ENCODE data around the gene PPP2R5C. TPM values are rescaled to one million over a fixed set of nuclear protein-coding genes. Genes with fewer than 3 reads are reported as not detected.

PPP2R5C gene
- total RNA-seq, 1 experiment from 2014 or later, result 96.1 TPM

DNA sequence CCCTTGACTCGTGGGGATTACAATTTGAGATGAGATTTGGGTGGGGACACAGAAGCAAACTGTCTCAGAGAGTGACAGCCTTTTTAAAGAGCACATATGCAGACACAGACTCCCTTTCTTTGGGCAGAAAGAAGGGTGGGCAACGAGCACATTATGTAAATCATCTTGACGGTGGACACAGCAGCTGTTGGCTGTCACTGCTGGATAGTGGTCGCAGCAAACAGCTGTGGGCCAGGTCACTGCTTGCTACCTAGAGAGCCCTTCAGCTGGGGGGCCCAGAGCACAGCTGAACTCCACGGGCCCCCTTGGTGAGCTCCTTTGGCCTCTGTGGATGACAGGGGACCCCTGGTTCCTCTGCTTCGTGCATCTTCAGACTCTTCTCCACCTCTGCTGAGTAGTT lies 23.1 kb downstream of the PPP2R5C start:
- no TSS peak for BruUV-seq (replicated peaks)
- ATAC-seq, result no peak
- Histone ChIP-seq H3K4me2 (ENCODE audit: low read length) (no peak overlapping the region), H3K4me1 (ENCODE audit: insufficient read depth, low read length) (no peaks in the 10 kb centered on the region), H3K27me3 (ENCODE audit: low read length) (no peaks in the 10 kb centered on the region), H3K9me3 (ENCODE audit: low read length) (no peaks in the 10 kb centered on the region), H3K36me3 (ENCODE audit: low read depth, low read length) (no peaks in the 10 kb centered on the region), H3K9ac (ENCODE audit: low read length) (no peak overlapping the region), H4K20me1 (ENCODE audit: low read length) (no peaks in the 10 kb centered on the region), H3K9me2 (replicated peaks; ENCODE audit: low read length) (no peaks in the 10 kb centered on the region), H3K27ac (ENCODE audit: low read length) (no peak overlapping the region), H3F3A (ENCODE audit: low read length, unreplicated experiment) (no peaks in the 10 kb centered on the region), H3K79me2 (ENCODE audit: low read length) (no peaks in the 10 kb centered on the region), H3K4me3 (ENCODE audit: low read length) (no peak overlapping the region), H2AFZ (ENCODE audit: low read length) (no peak overlapping the region)
- intact Hi-C loops (cut with micrococcal nuclease), result no loop called here
- ChIA-PET CTCF (no interaction called here), POLR2A (ENCODE audit: unreplicated experiment) (no interaction called here)
- TF ChIP-seq, protein P1, sequence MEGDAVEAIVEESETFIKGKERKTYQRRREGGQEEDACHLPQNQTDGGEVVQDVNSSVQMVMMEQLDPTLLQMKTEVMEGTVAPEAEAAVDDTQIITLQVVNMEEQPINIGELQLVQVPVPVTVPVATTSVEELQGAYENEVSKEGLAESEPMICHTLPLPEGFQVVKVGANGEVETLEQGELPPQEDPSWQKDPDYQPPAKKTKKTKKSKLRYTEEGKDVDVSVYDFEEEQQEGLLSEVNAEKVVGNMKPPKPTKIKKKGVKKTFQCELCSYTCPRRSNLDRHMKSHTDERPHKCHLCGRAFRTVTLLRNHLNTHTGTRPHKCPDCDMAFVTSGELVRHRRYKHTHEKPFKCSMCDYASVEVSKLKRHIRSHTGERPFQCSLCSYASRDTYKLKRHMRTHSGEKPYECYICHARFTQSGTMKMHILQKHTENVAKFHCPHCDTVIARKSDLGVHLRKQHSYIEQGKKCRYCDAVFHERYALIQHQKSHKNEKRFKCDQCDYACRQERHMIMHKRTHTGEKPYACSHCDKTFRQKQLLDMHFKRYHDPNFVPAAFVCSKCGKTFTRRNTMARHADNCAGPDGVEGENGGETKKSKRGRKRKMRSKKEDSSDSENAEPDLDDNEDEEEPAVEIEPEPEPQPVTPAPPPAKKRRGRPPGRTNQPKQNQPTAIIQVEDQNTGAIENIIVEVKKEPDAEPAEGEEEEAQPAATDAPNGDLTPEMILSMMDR (conservative IDR thresholded peaks at IDR 0.05; ENCODE audit: low read depth, low read length), result no peak
- TF ChIP-seq EZH2 (IDR thresholded peaks at IDR 0.05; ENCODE audit: low read length, unreplicated experiment) (no peak), EZH2phosphoT487 (IDR thresholded peaks at IDR 0.05; ENCODE audit: borderline replicate concordance, low read length) (no peak)
- no peak for DNase-seq

DNA sequence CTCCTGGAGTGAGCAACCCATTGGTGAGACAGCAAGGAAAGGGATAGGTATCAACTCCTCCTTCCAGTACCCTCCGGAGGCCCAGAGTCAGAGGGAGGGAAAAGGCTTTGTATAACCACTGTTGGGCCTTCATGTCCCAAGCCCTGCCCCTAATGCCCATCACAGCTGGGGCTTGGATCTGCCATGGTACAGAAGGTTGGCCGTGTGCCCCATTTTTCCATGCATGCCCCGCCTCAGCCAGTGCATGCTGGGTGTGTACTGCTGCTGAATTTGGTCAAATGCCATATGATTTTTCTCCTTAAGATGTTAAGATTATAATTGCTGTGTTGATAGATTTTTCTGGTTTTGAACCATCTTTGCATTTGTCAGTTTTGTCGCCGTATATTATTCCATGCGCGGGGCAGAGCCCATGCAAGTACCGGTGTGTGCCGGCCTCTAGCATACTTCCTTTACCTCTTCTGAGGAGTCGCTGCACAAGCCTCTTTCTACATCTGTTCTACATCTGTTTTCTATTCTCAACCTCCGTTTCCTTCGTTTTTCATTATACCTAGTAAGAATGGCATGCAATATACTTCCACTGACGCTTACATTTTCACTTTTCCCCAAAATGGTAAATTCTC lies 26.6 kb downstream of the PPP2R5C start:
- TF ChIP-seq EZH2 (IDR thresholded peaks at IDR 0.05; ENCODE audit: low read length, unreplicated experiment) (no peak), EZH2phosphoT487 (IDR thresholded peaks at IDR 0.05; ENCODE audit: borderline replicate concordance, low read length) (no peak)
- TF ChIP-seq, protein P1 (conservative IDR thresholded peaks at IDR 0.05; ENCODE audit: low read depth, low read length), result no peak

DNA sequence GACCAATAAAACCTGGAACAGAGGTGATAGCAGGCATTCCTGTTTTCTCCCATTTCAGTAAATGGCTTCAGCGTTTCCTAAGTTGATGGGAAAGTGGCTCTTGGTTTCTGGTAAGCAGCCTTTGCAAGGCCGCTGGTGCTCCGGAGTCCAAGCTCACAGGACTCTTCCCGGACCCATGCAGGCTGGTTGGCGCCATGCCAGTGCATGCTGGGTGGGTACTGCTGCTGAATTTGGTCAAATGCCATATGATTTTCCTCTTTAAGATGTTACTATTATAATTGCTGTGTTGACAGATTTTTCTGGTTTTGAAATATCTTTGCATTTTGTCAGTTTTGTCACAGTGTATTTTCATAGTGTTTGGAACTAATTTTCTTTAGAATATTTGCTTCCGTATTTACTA lies 27.7 kb downstream of the PPP2R5C start:
- DNase-seq (no peak), ATAC-seq (no peak)
- H3F3A ChIP-seq (ENCODE audit: low read length, unreplicated experiment), result no peaks in the 10 kb centered on the region
- H3K27ac ChIP-seq (ENCODE audit: low read length), result no peak overlapping the region
- H3K9me3 ChIP-seq (ENCODE audit: low read length), result no peaks in the 10 kb centered on the region
- no peaks in the 10 kb centered on the region for H3K79me2 ChIP-seq (ENCODE audit: low read length)
- no peaks in the 10 kb centered on the region for H3K27me3 ChIP-seq (ENCODE audit: low read length)
- H2AFZ ChIP-seq (ENCODE audit: low read length), result no peak overlapping the region
- ChIA-PET CTCF (no interaction called here), POLR2A (ENCODE audit: unreplicated experiment) (interaction anchor here (0.6 kb wide), 1 partner anchor 153 kb away, joined by 15 read pairs; no protein-coding TSS in a partner anchor)
- H3K9ac ChIP-seq (ENCODE audit: low read length), result no peak overlapping the region
- H4K20me1 ChIP-seq (ENCODE audit: low read length), result no peaks in the 10 kb centered on the region
- H3K4me2 ChIP-seq (ENCODE audit: low read length), result no peak overlapping the region
- no TSS peak for BruUV-seq (replicated peaks)
- intact Hi-C loops (cut with micrococcal nuclease), result no loop called here
- H3K9me2 ChIP-seq (replicated peaks; ENCODE audit: low read length), result no peaks in the 10 kb centered on the region
- H3K4me1 ChIP-seq (ENCODE audit: insufficient read depth, low read length), result peaks cover 11% of the 10 kb centered on the region
- H3K36me3 ChIP-seq (ENCODE audit: low read depth, low read length), result no peaks in the 10 kb centered on the region
- no peak for TF ChIP-seq EZH2 (IDR thresholded peaks at IDR 0.05; ENCODE audit: low read length, unreplicated experiment)
- no peak overlapping the region for H3K4me3 ChIP-seq (ENCODE audit: low read length)

More for the DNA sequence above, 26.6 kb downstream of the PPP2R5C start:
- Histone ChIP-seq H3K27ac (ENCODE audit: low read length) (no peak overlapping the region), H3K79me2 (ENCODE audit: low read length) (no peaks in the 10 kb centered on the region), H3K36me3 (ENCODE audit: low read depth, low read length) (no peaks in the 10 kb centered on the region), H4K20me1 (ENCODE audit: low read length) (no peaks in the 10 kb centered on the region), H3K9me3 (ENCODE audit: low read length) (no peaks in the 10 kb centered on the region), H3K27me3 (ENCODE audit: low read length) (no peaks in the 10 kb centered on the region), H3F3A (ENCODE audit: low read length, unreplicated experiment) (no peaks in the 10 kb centered on the region), H2AFZ (ENCODE audit: low read length) (no peak overlapping the region), H3K4me3 (ENCODE audit: low read length) (no peak overlapping the region), H3K9ac (ENCODE audit: low read length) (no peak overlapping the region), H3K4me1 (ENCODE audit: insufficient read depth, low read length) (peaks cover 11% of the 10 kb centered on the region), H3K9me2 (replicated peaks; ENCODE audit: low read length) (no peaks in the 10 kb centered on the region), H3K4me2 (ENCODE audit: low read length) (no peak overlapping the region)
- DNase-seq (no peak), ATAC-seq (no peak)
- ChIA-PET POLR2A (ENCODE audit: unreplicated experiment) (no interaction called here), CTCF (no interaction called here)
- no TSS peak for BruUV-seq (replicated peaks)
- intact Hi-C loops (cut with micrococcal nuclease), result no loop called here
